Measurements from ENCODE around the gene RSPH3.
"Not testable (repeated sequence)": the region's sequence is repeated elsewhere in the genome, so short reads cannot be mapped to it uniquely, and the experiment has no call there.

Gene RSPH3

GRCh38 chr6:159025224-159025623, 25.2 kb upstream of the RSPH3 start:
- not testable (repeated sequence) for DNase-seq (ENCODE audit: low spot score)

GRCh38 chr6:159023893-159024292, 23.9 kb upstream of the RSPH3 start:
- no peak for DNase-seq (ENCODE audit: low spot score)

- DNase-seq (ENCODE audit: low spot score), result no peak
These were observed 20.0 kb upstream of the RSPH3 start for GRCh38 chr6:159020011-159020410.

- no peak for DNase-seq (ENCODE audit: low spot score)
These were observed 18.0 kb upstream of the RSPH3 start for GRCh38 chr6:159017757-159018559.

GRCh38 chr6:159014406-159014805, 14.4 kb upstream of the RSPH3 start:
- DNase-seq (ENCODE audit: low spot score), result no peak

- no peak for DNase-seq (ENCODE audit: low spot score)
These were observed 13.2 kb upstream of the RSPH3 start for GRCh38 chr6:159013229-159013628.

GRCh38 chr6:159012201-159012600, 12.2 kb upstream of the RSPH3 start:
- no peak for DNase-seq (ENCODE audit: low spot score)

- DNase-seq (ENCODE audit: low spot score), result not testable (repeated sequence)
These were observed 10.1 kb upstream of the RSPH3 start for GRCh38 chr6:159010037-159010612.

GRCh38 chr6:159008656-159009288, 8.8 kb upstream of the RSPH3 start:
- peak; percentile 48 for DNase-seq (ENCODE audit: low spot score)

- no peak for DNase-seq (ENCODE audit: low spot score)
These were observed 7.5 kb upstream of the RSPH3 start for GRCh38 chr6:159007510-159007909.

GRCh38 chr6:159005436-159005835, 5.4 kb upstream of the RSPH3 start:
- DNase-seq (ENCODE audit: low spot score), result no peak

- DNase-seq (ENCODE audit: low spot score), result no peak
These were observed 4.6 kb upstream of the RSPH3 start for GRCh38 chr6:159004592-159004991.

GRCh38 chr6:159002432-159003155, 2.6 kb upstream of the RSPH3 start:
- no peak for DNase-seq (ENCODE audit: low spot score)

GRCh38 chr6:158999154-158999665, 792 bp downstream of the RSPH3 start:
- no peak for DNase-seq (ENCODE audit: low spot score)

- no peak for DNase-seq (ENCODE audit: low spot score)
These were observed 3.1 kb downstream of the RSPH3 start for GRCh38 chr6:158996856-158997255.

GRCh38 chr6:158993639-158994038, 6.4 kb downstream of the RSPH3 start:
- no peak for DNase-seq (ENCODE audit: low spot score)

GRCh38 chr6:158991017-158991723, 8.8 kb downstream of the RSPH3 start:
- DNase-seq (ENCODE audit: low spot score), result no peak

- DNase-seq (ENCODE audit: low spot score), result not testable (repeated sequence)
These were observed 10.3 kb downstream of the RSPH3 start for GRCh38 chr6:158989711-158990110.

- no peak for DNase-seq (ENCODE audit: low spot score)
These were observed 11.5 kb downstream of the RSPH3 start for GRCh38 chr6:158988477-158988876.

- DNase-seq (ENCODE audit: low spot score), result no peak
These were observed 12.3 kb downstream of the RSPH3 start for GRCh38 chr6:158987657-158988056.

- no peak for DNase-seq (ENCODE audit: low spot score)
These were observed 21.2 kb downstream of the RSPH3 start for GRCh38 chr6:158978757-158979156.

GRCh38 chr6:158977382-158977781, 22.6 kb downstream of the RSPH3 start:
- no peak for DNase-seq (ENCODE audit: low spot score)
